SU-DHL-6 (cell line): ENCODE measurements around the gene C5AR2.

Source experiments
- EZH2phosphoT487 ChIP-seq: fragments of 200-600 bp; sonication (generic), shearing (Covaris generic); conservative IDR thresholded peaks from 2 replicates; pipeline ENCODE4 v1.6.1; 2018; ENCODE audit warnings: mild to moderate bottlenecking, antibody characterized with exemption, low read length, moderate library complexity, mixed read lengths
- TF ChIP-seq, protein P1 (sequence below): fragments of 200-600 bp; sonication (generic); IDR thresholded peaks from one replicate; pipeline ENCODE4 v1.5.1; 2017; ENCODE audit warnings: antibody characterized with exemption, mild to moderate bottlenecking, low read length, moderate library complexity; ENCODE audit not compliant: insufficient read depth, poor library complexity, severe bottlenecking

DNA sequence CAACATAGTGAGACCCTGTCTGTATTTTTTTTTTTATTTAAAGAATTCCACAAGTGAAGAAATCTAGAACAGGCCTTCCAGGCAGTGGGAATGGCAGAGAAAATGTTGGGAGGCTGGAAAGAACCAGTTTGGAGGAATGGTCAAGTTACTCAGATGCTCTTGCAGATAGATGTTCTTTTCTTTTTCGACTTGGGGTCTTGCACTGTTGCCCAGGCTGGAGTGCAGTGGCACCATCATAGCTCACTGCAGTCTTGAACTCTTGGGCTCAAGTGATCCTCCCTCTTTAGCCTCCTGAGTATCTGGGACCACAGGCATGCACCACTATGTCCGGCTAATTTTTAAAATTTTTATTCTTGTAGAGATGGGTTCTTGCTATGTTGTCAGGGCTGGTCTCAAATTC, 21.7 kb upstream of the C5AR2 start:
- TF ChIP-seq, protein P1, sequence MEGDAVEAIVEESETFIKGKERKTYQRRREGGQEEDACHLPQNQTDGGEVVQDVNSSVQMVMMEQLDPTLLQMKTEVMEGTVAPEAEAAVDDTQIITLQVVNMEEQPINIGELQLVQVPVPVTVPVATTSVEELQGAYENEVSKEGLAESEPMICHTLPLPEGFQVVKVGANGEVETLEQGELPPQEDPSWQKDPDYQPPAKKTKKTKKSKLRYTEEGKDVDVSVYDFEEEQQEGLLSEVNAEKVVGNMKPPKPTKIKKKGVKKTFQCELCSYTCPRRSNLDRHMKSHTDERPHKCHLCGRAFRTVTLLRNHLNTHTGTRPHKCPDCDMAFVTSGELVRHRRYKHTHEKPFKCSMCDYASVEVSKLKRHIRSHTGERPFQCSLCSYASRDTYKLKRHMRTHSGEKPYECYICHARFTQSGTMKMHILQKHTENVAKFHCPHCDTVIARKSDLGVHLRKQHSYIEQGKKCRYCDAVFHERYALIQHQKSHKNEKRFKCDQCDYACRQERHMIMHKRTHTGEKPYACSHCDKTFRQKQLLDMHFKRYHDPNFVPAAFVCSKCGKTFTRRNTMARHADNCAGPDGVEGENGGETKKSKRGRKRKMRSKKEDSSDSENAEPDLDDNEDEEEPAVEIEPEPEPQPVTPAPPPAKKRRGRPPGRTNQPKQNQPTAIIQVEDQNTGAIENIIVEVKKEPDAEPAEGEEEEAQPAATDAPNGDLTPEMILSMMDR, result no peak
- TF ChIP-seq EZH2phosphoT487, result no peak
